PC-3 (cell line): ENCODE data around the gene MCF2L2.

Experiments
- CTCF ChIP-seq: fragments of 300-600 bp; sonication (generic); conservative IDR thresholded peaks from 2 replicates; pipeline ENCODE4 v1.5.1; 2017; ENCODE audit warnings: antibody characterized with exemption, low read depth, mild to moderate bottlenecking, low read length
- EZH2 ChIP-seq: fragments of 300-600 bp; sonication (generic); IDR thresholded peaks from one replicate; pipeline ENCODE4 v1.6.1; 2017; ENCODE audit warnings: antibody characterized with exemption, mild to moderate bottlenecking, low read length; ENCODE audit not compliant: unreplicated experiment

DNA sequence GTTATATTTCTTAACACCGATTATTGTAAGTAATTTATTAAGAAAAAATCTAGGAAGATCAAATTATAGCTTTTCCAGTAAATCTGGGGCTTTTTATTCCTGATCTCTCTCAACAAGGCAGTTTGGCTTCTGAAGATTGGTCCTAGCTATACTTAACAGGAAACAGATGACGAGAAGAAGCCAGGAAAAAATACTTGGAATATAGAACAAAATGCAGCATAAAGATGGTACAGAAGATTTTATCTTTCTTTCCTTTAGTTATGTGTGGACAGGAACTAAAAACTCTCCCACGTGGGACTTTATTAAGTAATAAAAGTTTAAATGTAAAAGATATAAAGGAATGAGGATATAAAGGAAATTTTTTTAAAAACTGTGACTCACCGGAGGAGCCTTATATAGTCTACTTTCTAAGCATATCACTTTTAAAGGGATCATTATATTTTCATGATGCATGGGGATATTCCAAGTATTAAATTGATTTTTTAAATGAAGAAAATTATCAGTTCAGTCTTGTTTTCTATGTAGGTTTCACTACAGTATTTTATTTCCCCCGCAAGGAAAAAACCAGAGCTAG, 167.2 kb downstream of the MCF2L2 start:
- TF ChIP-seq CTCF = no peak
- TF ChIP-seq EZH2 = no peak
